Ovary (tissue), 9 donors: Measurements from ENCODE around the gene STAT3. TPM values are rescaled to one million over a fixed set of nuclear protein-coding genes. Genes with fewer than 3 reads are reported as not detected.
"Not testable (repeated sequence)": the region's sequence is repeated elsewhere in the genome, so short reads cannot be mapped to it uniquely, and the experiment has no call there.

Source experiments
- DNase-seq, 5 donors: peaks; one replicate each; pipeline ENCODE4 v3.0.0-alpha.2; 2019 to 2020
- H3K27ac ChIP-seq, 2 donors: fragments of 200-600 bp; one replicate each; pipeline versions ENCODE4 v1.5.1 to v1.8.0; 2019 to 2022
- H3K27me3 ChIP-seq: fragments of 200-600 bp; one replicate; pipeline ENCODE4 v1.8.0; 2022
- H3K36me3 ChIP-seq: fragments of 200-600 bp; sonication (generic); one replicate; pipeline ENCODE4 v1.5.1; 2019
- H3K4me1 ChIP-seq: one replicate; pipeline ENCODE4 v1.8.1; 2013; ENCODE audit warnings: mild to moderate bottlenecking, moderate library complexity; ENCODE audit not compliant: insufficient read depth
- H3K4me3 ChIP-seq: fragments of 200-600 bp; sonication (generic); one replicate; pipeline ENCODE4 v1.5.1; 2017
- H3K9me3 ChIP-seq, 2 donors: fragments of 200-600 bp in 1 of 2; sonication (generic) in 1 of 2; one replicate each; pipeline versions ENCODE4 v1.5.1 to v1.8.1; 2013 to 2019; ENCODE audit warnings: mild to moderate bottlenecking in 1 of 2, moderate library complexity in 1 of 2
- CTCF ChIP-seq, 3 donors: fragments of 450-650 bp in 2 of 3; fragments of 200-600 bp in 1 of 3; IDR thresholded peaks; one replicate each; pipeline versions ENCODE4 v1.5.1 to v1.8.0; 2016 to 2022; ENCODE audit warnings: antibody characterized with exemption in 3 of 3, mild to moderate bottlenecking in 1 of 3
- EP300 ChIP-seq: sonication (generic); formaldehyde crosslinking; IDR thresholded peaks from one replicate; pipeline ENCODE4 v1.6.1; 2017; ENCODE audit warnings: antibody characterized with exemption
- POLR2A ChIP-seq: fragments of 450-650 bp; IDR thresholded peaks from one replicate; pipeline ENCODE4 v1.6.1; 2017; ENCODE audit warnings: antibody characterized with exemption, mild to moderate bottlenecking, moderate library complexity
- WGBS, 3 donors: extraction: QIAGEN DNeasy Blood & Tissue Kit in 1 of 3; methylation state at CpG; one replicate each; pipeline versions ENCODE4 v1.1.5 to v1.1.7; 2013 to 2017; 5-methylcytosine and 5-hydroxymethylcytosine counted together
- intact Hi-C, 4 donors: fragments of 100-400 bp; cut with DNase I; formaldehyde crosslinking; loops; one replicate each; pipeline versions ENCODE4 v1.11.0 to v1.15.1; 2022 to 2023
- polyA plus RNA-seq, 2 donors: library from polyadenylated mRNA; stranded (reverse); fragments of 200-250 nt in 1 of 2; fragments of 350-450 nt in 1 of 2; fragmentation: Illumina TruSeq in 1 of 2; extraction: RNeasy Lipid Tissue Mini Kit (QIAGEN cat#74804) in 1 of 2; gene quantifications; one replicate each; pipeline ENCODE4 v1.2.3, GENCODE V29; 2013 to 2014
- total RNA-seq, 7 donors: library from RNA; depleted of rRNA in 2 of 7; stranded (reverse); fragments of >200 nt in 2 of 7; fragmentation: NEBNext Ultra II Directional in 3 of 7; extraction: Animal tissue kit (Norgen Biotek cat#: 25700) in 3 of 7; gene quantifications; one replicate each; pipeline versions ENCODE4 v1.1.0 to v1.2.4, GENCODE V29; 2016 to 2023
- donor health status: DM: no; HTN: no; CAD: no; lungs with moderate emphysema.
- donor health status: DM: no; HTN: no; CAD: no.
- donor health status: Bipolar disorder and iron deficiency.
- donor health status: DM: yes; HTN: yes; CAD: no.
- donor health status: DM: no; HTN: no; CAD: no.
- donor health status: DM: yes; HTN: yes; CAD: no.

STAT3 gene
- total and polyA plus RNA-seq, 9 donors: 58.3 to 301 (median 192) TPM

GRCh38 chr17:42361781-42362186 lies 26.5 kb downstream of the STAT3 start:
- peaks cover 15% of the 10 kb centered on the region for H3K4me1 ChIP-seq
- no peak overlapping the region for H3K4me3 ChIP-seq
- 54 to 60% (median 57%) methylated on average over 2 of the region's 2 CpGs for WGBS, 3 donors
- no peak overlapping the region for H3K27ac ChIP-seq
- no peaks in the 10 kb centered on the region for H3K36me3 ChIP-seq
- intact Hi-C loops: no loop called here
- H3K27me3 ChIP-seq: no peaks in the 10 kb centered on the region
- TF ChIP-seq CTCF (IDR thresholded peaks at IDR 0.05) (no peak), POLR2A (no peak), EP300 (no peak)
- DNase-seq: no peak
- H3K9me3 ChIP-seq: no peaks in the 10 kb centered on the region

- H3K36me3 ChIP-seq, H3K27ac ChIP-seq, intact Hi-C loops, H3K27me3 ChIP-seq, H3K4me3 ChIP-seq, H3K9me3 ChIP-seq: not testable (repeated sequence)
- peak in 1 of 5 donors; percentile 45 for DNase-seq
- 93 to 96% (median 94%) methylated on average over 2 of the region's 2 CpGs for WGBS, 3 donors
- H3K4me1 ChIP-seq: peaks cover 18% of the 10 kb centered on the region
These were observed 27.9 kb downstream of the STAT3 start for GRCh38 chr17:42360388-42360787.

- TF ChIP-seq CTCF (IDR thresholded peaks at IDR 0.05) (no peak), EP300 (no peak), POLR2A (no peak)
- H3K36me3 ChIP-seq: no peaks in the 10 kb centered on the region
- 86 to 90% (median 88%) methylated on average over 7 of the region's 7 CpGs for WGBS, 3 donors
- no peaks in the 10 kb centered on the region for H3K9me3 ChIP-seq
- peaks cover 14% of the 10 kb centered on the region for H3K4me1 ChIP-seq
- no peaks in the 10 kb centered on the region for H3K27me3 ChIP-seq
- no peak overlapping the region for H3K27ac ChIP-seq
- no peak overlapping the region for H3K4me3 ChIP-seq
- intact Hi-C loops: no loop called here
- DNase-seq: no peak
These were observed 29.1 kb downstream of the STAT3 start for GRCh38 chr17:42359133-42359532.

GRCh38 chr17:42358434-42358833 lies 29.8 kb downstream of the STAT3 start:
- Histone ChIP-seq H3K4me1 (peaks cover 14% of the 10 kb centered on the region), H3K9me3 (no peaks in the 10 kb centered on the region), H3K4me3 (no peak overlapping the region), H3K27me3 (no peaks in the 10 kb centered on the region), H3K36me3 (no peaks in the 10 kb centered on the region), H3K27ac (no peak overlapping the region)
- intact Hi-C loops: no loop called here
- TF ChIP-seq POLR2A (no peak), EP300 (no peak), CTCF (IDR thresholded peaks at IDR 0.05) (no peak)
- DNase-seq: no peak
- WGBS, 3 donors: 53 to 68% (median 57%) methylated on average over 1 of the region's 1 CpG

GRCh38 chr17:42354956-42355843 lies 33.0 kb downstream of the STAT3 start:
- intact Hi-C loops: no loop called here
- no peaks in the 10 kb centered on the region for H3K27me3 ChIP-seq
- DNase-seq: no peak
- H3K27ac ChIP-seq: no peak overlapping the region
- H3K36me3 ChIP-seq: no peaks in the 10 kb centered on the region
- peaks cover 8% of the 10 kb centered on the region for H3K4me1 ChIP-seq
- TF ChIP-seq POLR2A (no peak), CTCF (IDR thresholded peaks at IDR 0.05) (no peak), EP300 (no peak)
- H3K4me3 ChIP-seq: no peak overlapping the region
- no peaks in the 10 kb centered on the region for H3K9me3 ChIP-seq
- 55 to 78% (median 57%) methylated on average over 3 of the region's 3 CpGs for WGBS, 3 donors
